PC-9 (cell line): Measurements from ENCODE around the gene IWS1.

ENCODE experiments used
- CTCF ChIP-seq: fragments of 200-600 bp; sonication (generic); conservative IDR thresholded peaks from 2 replicates; pipeline ENCODE4 v1.6.1; 2017; ENCODE audit warnings: mixed run types, antibody characterized with exemption, mild to moderate bottlenecking, moderate library complexity
- EZH2 ChIP-seq: fragments of 200-600 bp; sonication (generic); IDR thresholded peaks from 2 replicates; pipeline ENCODE4 v1.8.0; 2017; ENCODE audit warnings: antibody characterized with exemption, low read depth

- no peak for TF ChIP-seq CTCF
- TF ChIP-seq EZH2: no peak
Observed at GRCh38 chr2:127479866-127480743, 46.2 kb downstream of the IWS1 start.
